ENCODE data around the gene ARFGEF3.

DNA sequence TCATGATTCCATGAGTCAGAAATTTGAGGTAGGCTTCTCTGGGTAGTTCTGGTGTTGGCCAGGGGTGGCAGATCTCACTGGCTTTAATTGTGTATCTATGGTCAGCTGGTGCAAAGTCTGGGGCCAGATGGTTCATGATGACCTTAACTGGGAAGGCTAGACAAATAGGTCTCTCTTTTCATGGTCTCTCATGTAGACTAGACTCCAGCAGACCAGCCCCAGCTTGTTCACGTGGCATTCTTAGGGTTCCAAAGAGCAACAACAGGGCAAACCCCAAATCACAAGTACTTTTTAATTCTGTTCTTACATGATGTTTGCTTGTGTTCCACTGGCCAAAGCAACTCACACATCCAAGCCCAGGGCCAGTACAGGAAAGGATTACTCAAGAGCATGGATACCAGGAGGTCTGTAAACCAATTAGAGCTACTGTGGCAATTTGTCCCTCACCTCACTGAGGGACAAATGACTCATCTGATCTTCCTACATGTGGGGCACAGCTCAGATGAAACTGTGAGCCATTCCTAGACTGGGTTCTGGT, 136.1 kb downstream of the ARFGEF3 start:
- no peak for TF ChIP-seq POLR2AphosphoS5 (IDR thresholded peaks at IDR 0.05; ENCODE audit: borderline replicate concordance, low read depth, low read length)
- no peak for TF ChIP-seq EZH2 (IDR thresholded peaks at IDR 0.05)
